Upper lobe of right lung (tissue), 1 donor: ENCODE results near the gene RELN. TPM values are rescaled to one million over a fixed set of nuclear protein-coding genes. Genes with fewer than 3 reads are reported as not detected.
"Not testable (repeated sequence)": the region's sequence is repeated elsewhere in the genome, so short reads cannot be mapped to it uniquely, and the experiment has no call there.

Experiments used
- ATAC-seq: fragments of 200-7000 bp; cut with Tn5 transposase; one replicate; pipeline ENCODE4 v1.9.1; 2020; ENCODE audit warnings: mild to moderate bottlenecking, moderate library complexity
- DNase-seq: peaks from one replicate; pipeline ENCODE4 v3.0.0-alpha.2; 2020
- H3K27ac ChIP-seq: fragments of 200-600 bp; one replicate; pipeline ENCODE4 v1.8.0; 2022
- H3K27me3 ChIP-seq: fragments of 200-600 bp; one replicate; pipeline ENCODE4 v1.8.0; 2022; ENCODE audit warnings: mild to moderate bottlenecking
- H3K36me3 ChIP-seq: fragments of 200-600 bp; one replicate; pipeline ENCODE4 v1.8.0; 2022
- H3K4me1 ChIP-seq: fragments of 200-600 bp; one replicate; pipeline ENCODE4 v1.8.0; 2022
- H3K4me3 ChIP-seq: fragments of 200-600 bp; one replicate; pipeline ENCODE4 v1.8.0; 2022; ENCODE audit warnings: mild to moderate bottlenecking
- H3K9me3 ChIP-seq: fragments of 200-600 bp; one replicate; pipeline ENCODE4 v1.8.0; 2022
- CTCF ChIP-seq: fragments of 200-600 bp; IDR thresholded peaks from one replicate; pipeline ENCODE4 v1.8.0; 2022; ENCODE audit warnings: antibody characterized with exemption
- intact Hi-C: fragments of 100-400 bp; cut with DNase I; formaldehyde crosslinking; loops from one replicate; pipeline ENCODE4 v1.11.0; 2022
- total RNA-seq: library from RNA; stranded (reverse); fragmentation: NEBNext Ultra II Directional; extraction: Animal tissue kit (Norgen Biotek cat#: 25700); gene quantifications from one replicate; pipeline ENCODE4 v1.2.1, GENCODE V29; 2021
- donor health status: DM: no; HTN: yes; CAD: no; lungs with severe emphysema.

The RELN gene
- total RNA-seq, 1 donor from 2014 or later = 5.6 TPM

- Histone ChIP-seq H3K27me3 (no peaks in the 10 kb centered on the region), H3K27ac (no peak overlapping the region), H3K4me3 (no peak overlapping the region), H3K36me3 (no peaks in the 10 kb centered on the region), H3K4me1 (no peaks in the 10 kb centered on the region), H3K9me3 (no peaks in the 10 kb centered on the region)
- no peak for TF ChIP-seq CTCF
- intact Hi-C loops = no loop called here
- no peak for ATAC-seq
- no peak for DNase-seq
Observed at GRCh38 chr7:103902917-103903316, 86.5 kb downstream of the RELN start.

- H3K27me3 ChIP-seq, H3K9me3 ChIP-seq, H3K27ac ChIP-seq, H3K4me1 ChIP-seq, DNase-seq, intact Hi-C loops, H3K36me3 ChIP-seq, ATAC-seq, H3K4me3 ChIP-seq: not testable (repeated sequence)
Observed at GRCh38 chr7:103896826-103897225, 92.6 kb downstream of the RELN start.

- Histone ChIP-seq H3K4me3 (no peak overlapping the region), H3K27ac (no peak overlapping the region), H3K9me3 (no peaks in the 10 kb centered on the region), H3K36me3 (no peaks in the 10 kb centered on the region), H3K4me1 (no peaks in the 10 kb centered on the region), H3K27me3 (no peaks in the 10 kb centered on the region)
- ATAC-seq = no peak
- no peak for DNase-seq
- intact Hi-C loops = no loop called here
- TF ChIP-seq CTCF = no peak
Observed at GRCh38 chr7:103894656-103895596, 94.5 kb downstream of the RELN start.

DNA sequence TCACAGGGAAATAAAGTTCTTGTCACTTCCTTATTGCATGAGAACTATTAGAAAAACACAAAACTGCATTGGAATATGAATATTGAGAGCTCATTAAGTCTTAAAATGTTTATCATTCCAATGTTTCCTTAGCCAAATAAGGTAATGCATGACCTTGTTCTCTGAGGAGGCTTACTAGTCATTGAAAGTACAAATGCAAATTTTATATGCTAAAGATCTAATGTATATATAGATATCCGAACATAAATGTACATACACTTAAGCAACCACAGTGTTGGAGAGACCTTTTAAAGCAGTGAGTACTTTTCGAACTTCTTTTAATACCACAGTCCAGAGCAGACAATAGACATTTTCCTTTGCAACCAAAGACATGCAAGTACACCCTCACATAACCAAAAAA, 96.1 kb downstream of the RELN start:
- intact Hi-C loops = no loop called here
- Histone ChIP-seq H3K4me1 (no peaks in the 10 kb centered on the region), H3K27ac (no peak overlapping the region), H3K36me3 (no peaks in the 10 kb centered on the region), H3K27me3 (no peaks in the 10 kb centered on the region), H3K9me3 (no peaks in the 10 kb centered on the region), H3K4me3 (no peak overlapping the region)
- ATAC-seq (no peak), DNase-seq (no peak)
- no peak for TF ChIP-seq CTCF

DNA sequence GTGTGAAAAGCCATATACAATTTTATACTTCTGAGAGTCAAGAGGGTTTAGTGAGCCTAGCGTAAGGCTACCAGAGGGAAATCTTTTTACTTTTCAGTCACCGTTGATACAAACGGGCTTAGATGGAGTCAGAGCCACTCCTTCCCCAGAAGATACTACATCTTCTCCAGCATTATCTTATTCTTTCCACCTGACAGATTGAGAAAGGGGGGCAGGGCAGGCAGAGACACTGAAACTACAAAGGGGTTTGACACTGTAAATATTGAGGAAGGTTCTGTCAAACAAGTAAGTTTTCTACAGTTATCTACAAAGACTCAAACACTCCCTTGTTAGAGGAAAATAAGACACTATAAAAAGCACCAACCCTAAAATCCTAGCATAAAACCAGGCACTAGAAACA, 100.0 kb downstream of the RELN start:
- Histone ChIP-seq H3K4me3 (no peak overlapping the region), H3K36me3 (no peaks in the 10 kb centered on the region), H3K27me3 (no peaks in the 10 kb centered on the region), H3K9me3 (no peaks in the 10 kb centered on the region), H3K27ac (no peak overlapping the region), H3K4me1 (no peaks in the 10 kb centered on the region)
- no peak for DNase-seq
- TF ChIP-seq CTCF = no peak
- ATAC-seq = no peak
- intact Hi-C loops = no loop called here

DNA sequence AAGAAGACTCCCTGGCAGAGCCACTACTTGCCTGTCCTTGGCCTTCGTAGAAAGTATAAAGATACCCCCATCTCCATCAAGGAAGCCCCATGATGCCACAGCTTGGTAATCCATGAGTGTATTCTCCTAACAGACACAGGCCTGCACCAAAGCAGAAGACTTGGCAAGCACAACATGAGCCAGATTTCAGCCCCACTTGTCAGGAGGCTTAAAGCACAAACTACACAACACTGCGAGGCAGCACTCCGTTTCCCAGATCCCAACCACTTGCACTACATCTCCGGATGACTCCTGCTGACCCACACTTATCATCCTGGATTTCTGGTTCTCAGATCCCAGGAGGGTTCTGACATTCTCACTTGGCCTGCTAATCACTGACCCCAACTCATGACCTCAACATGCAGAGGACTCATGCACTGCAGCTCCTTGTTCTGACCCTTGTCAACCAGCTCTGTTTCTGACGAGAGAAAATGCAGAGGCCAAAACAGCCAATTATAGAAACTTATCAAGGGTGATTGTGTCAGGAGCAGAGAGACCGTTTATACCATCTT, 100.8 kb downstream of the RELN start:
- no peaks in the 10 kb centered on the region for H3K9me3 ChIP-seq
- DNase-seq (no peak), ATAC-seq (no peak)
- H3K4me3 ChIP-seq = no peak overlapping the region
- TF ChIP-seq CTCF = no peak
- H3K27me3 ChIP-seq = no peaks in the 10 kb centered on the region
- no peaks in the 10 kb centered on the region for H3K4me1 ChIP-seq
- H3K27ac ChIP-seq = no peak overlapping the region
- no peaks in the 10 kb centered on the region for H3K36me3 ChIP-seq
- intact Hi-C loops = no loop called here
